ENCODE results near the gene TCF7L1. TPM values are rescaled to one million over a fixed set of nuclear protein-coding genes. Genes with fewer than 3 reads are reported as not detected.
"Not testable (repeated sequence)": the region's sequence is repeated elsewhere in the genome, so short reads cannot be mapped to it uniquely, and the experiment has no call there.

TCF7L1 gene
- total RNA-seq, 2 donors from 2014 or later: 3.1 to 4.0 TPM

DNA sequence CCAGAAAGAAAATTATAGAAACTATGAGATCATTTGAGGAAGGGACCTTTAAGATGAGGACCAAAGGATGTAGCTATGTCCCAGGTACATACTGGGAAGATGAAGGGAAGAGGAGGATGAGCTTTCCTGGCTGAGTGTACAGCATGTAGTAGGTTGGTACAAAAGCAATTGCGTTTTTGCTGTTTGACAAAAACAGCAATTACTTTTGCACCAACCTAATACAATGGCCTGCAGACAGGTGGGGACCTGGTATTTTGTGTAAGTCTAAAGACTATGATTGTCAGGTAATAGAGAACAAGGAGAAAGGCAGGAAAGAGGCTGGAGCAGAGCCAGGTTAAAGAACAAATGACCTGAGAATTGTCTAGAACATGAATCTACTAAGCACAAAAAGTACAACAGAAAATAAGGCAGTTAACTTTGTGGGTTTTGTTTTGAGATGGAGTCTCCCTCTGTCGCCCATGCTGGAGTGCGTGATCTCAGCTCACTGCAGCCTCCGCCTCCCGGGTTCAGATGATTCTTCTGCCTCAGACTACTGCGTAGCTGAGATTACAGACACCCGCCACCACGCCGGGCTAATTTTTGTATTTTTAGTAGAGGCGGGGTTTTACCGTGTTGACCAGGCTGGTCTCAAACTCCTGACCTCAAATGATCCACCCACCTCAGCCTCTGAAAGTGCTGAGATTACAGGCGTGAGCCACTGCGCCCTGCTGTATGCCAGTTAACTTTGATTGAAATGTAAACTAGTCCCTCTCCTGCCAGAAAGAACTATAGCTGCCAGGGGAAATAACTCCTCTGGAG, 197.8 kb downstream of the TCF7L1 start:
- Histone ChIP-seq H3K4me3 (no peak overlapping the region), H3K27me3 (no peaks in the 10 kb centered on the region), H3K27ac (no peak overlapping the region), H3K9me3 (no peaks in the 10 kb centered on the region), H3K36me3 (no peaks in the 10 kb centered on the region), H3K4me1 (peaks cover 0 to 14% of the 10 kb centered on the region in 2 donors)
- TF ChIP-seq, protein P1, sequence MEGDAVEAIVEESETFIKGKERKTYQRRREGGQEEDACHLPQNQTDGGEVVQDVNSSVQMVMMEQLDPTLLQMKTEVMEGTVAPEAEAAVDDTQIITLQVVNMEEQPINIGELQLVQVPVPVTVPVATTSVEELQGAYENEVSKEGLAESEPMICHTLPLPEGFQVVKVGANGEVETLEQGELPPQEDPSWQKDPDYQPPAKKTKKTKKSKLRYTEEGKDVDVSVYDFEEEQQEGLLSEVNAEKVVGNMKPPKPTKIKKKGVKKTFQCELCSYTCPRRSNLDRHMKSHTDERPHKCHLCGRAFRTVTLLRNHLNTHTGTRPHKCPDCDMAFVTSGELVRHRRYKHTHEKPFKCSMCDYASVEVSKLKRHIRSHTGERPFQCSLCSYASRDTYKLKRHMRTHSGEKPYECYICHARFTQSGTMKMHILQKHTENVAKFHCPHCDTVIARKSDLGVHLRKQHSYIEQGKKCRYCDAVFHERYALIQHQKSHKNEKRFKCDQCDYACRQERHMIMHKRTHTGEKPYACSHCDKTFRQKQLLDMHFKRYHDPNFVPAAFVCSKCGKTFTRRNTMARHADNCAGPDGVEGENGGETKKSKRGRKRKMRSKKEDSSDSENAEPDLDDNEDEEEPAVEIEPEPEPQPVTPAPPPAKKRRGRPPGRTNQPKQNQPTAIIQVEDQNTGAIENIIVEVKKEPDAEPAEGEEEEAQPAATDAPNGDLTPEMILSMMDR (IDR thresholded peaks at IDR 0.05): no peak
- no peak for DNase-seq (ENCODE audit: low spot score)

DNA sequence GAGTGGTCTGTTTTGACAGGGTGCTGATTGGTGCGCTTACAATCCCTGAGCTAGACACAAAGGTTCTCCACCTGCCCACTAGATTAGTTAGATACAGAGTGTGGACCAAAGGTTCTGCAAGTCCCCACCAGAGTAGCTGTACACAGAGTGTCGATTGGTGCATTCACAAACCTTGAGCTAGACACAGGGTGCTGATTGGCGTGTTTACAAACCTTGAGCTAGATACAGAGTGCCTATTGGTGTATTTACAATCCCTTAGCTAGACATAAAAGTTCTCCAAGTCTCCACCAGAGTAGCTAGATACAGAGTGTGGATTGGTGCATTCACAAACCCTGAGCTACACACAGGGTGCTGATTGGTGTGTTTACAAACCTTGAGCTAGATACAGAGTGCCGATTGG, 200.7 kb downstream of the TCF7L1 start:
- H3K36me3 ChIP-seq; DNase-seq (ENCODE audit: low spot score); H3K4me1 ChIP-seq; H3K4me3 ChIP-seq; H3K27me3 ChIP-seq; H3K27ac ChIP-seq; H3K9me3 ChIP-seq: not testable (repeated sequence)

DNA sequence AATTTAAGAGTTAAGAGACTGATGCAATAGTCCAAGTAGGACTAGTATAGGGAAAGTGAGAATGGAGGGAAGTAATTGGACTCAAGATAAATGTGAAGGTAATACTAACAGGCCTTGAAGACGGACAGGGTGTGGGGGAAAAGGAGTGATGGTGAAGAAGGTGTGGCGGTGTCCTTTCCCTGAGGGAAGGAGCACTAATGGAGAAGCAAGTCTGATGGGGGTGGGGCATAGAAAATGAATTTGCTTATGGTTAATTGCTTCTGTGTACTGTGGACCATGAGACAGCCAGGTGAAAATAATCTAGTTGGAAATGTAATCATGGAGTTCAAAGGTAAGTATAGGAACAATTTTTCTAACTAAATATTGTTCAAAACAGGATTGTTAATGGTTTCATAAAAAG, 201.7 kb downstream of the TCF7L1 start:
- no peak overlapping the region for H3K4me3 ChIP-seq
- no peaks in the 10 kb centered on the region for H3K9me3 ChIP-seq
- H3K27ac ChIP-seq: no peak overlapping the region
- H3K36me3 ChIP-seq: no peaks in the 10 kb centered on the region
- TF ChIP-seq, protein P1 (IDR thresholded peaks at IDR 0.05): no peak
- no peak for DNase-seq (ENCODE audit: low spot score)
- H3K4me1 ChIP-seq: no peaks in the 10 kb centered on the region
- H3K27me3 ChIP-seq: no peaks in the 10 kb centered on the region

DNA sequence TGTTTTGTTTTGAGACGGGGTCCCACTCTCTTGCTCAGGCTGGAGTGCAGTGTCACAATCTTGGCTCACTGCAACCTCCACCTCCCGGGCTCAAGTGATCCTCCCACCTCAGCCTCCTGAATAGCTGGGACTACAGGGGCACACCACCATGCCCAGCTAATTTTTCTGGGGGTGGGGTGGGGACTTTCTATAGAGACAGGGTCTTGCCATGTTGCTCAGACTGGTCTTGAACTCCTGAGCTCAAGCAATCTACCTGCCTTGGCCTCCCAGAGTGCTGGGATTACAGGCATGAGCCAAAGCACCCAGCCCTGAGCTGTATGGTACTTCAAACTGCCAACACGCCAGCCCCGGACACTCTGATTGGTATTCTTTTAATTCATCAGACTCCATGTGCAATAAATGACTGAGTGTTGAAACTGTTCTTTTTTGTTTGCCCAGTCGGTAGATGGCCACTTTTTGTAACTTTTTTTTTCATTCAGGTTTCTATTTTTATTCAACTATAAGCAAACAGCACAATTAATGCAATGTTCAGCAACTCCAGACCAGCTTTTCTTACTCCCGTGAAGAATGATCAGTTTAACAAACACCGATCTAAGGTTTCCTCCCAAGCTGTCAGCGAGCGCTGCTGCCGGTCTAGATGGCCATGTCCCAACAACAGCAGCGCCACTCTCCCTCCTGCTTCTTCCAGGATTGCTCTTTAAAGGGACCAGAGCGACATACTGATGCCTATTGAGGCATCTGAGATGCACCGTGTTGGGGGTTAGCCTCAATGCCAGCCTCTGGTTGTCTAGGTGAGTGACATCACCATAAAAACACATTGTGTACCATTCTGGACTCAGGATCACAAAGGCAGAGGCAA, 207.1 kb downstream of the TCF7L1 start:
- TF ChIP-seq, protein P1 (IDR thresholded peaks at IDR 0.05): no peak
- peaks cover 13% of the 10 kb centered on the region for H3K36me3 ChIP-seq
- H3K9me3 ChIP-seq: no peaks in the 10 kb centered on the region
- no peaks in the 10 kb centered on the region for H3K4me1 ChIP-seq
- no peak overlapping the region for H3K4me3 ChIP-seq
- no peak overlapping the region for H3K27ac ChIP-seq
- no peaks in the 10 kb centered on the region for H3K27me3 ChIP-seq
- no peak for DNase-seq (ENCODE audit: low spot score)

DNA sequence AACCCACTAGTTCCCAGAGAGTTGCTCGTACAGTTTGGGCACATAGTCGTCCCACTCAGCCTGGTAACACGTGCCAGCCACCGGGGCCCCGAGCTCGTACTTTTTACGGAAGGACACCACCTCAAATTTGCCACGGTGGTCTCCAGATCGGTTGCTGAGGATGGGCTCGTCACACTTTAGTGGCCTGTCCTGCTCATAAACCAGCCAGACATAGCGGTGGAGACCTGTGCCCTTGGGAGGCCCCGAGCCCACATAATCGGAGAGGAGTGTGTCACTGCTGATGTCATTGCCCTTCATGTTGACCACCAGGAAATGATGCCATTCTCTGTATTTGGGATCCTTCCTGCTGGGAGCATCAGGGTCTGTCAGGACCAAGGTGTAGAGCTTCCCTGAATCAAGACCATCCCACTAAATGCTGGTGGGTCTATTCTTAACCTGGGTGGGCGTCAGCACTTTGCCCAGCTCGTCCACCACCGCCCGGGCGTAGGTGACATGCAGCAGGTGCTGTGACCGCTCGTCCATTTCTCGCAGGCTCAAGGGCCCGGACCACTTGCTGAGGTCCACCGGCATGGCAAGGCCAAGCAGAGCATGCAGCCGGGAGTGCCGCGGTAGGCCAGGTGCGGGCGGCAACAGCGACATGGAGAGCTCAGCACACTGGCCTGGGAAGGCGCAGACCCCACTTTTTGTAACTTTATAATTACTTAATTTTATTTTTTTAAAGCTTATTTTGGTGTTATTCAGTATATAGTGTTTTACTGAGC, 208.3 kb downstream of the TCF7L1 start:
- no peak for DNase-seq (ENCODE audit: low spot score)
- Histone ChIP-seq H3K27ac (no peak overlapping the region), H3K4me1 (no peaks in the 10 kb centered on the region), H3K27me3 (no peaks in the 10 kb centered on the region), H3K4me3 (no peak overlapping the region), H3K9me3 (no peaks in the 10 kb centered on the region), H3K36me3 (peaks cover 24% of the 10 kb centered on the region)
- TF ChIP-seq, protein P1 (IDR thresholded peaks at IDR 0.05): no peak

DNA sequence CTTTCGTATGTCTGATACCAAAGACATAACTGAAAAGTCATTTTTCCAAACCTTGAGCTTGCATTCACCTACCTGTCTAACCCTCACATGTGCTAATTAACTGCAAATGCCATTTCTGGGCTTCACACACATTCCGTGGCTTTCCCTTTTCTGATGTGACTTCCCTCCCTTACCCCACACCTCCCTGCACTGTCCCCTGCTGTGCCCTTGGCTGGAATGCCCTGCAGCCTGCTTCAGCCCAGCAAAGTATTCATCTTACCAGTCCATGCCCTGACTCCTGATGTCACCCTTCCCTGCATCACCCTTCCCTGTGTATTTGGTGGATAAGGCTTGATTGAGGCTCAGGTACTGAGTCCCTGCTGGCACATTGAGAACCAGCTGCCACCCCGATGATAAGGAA, 209.0 kb downstream of the TCF7L1 start:
- Histone ChIP-seq H3K27me3 (no peaks in the 10 kb centered on the region), H3K9me3 (no peaks in the 10 kb centered on the region), H3K36me3 (peaks cover 29% of the 10 kb centered on the region), H3K27ac (no peak overlapping the region), H3K4me1 (no peaks in the 10 kb centered on the region), H3K4me3 (no peak overlapping the region)
- TF ChIP-seq, protein P1 (IDR thresholded peaks at IDR 0.05): no peak
- no peak for DNase-seq (ENCODE audit: low spot score)

DNA sequence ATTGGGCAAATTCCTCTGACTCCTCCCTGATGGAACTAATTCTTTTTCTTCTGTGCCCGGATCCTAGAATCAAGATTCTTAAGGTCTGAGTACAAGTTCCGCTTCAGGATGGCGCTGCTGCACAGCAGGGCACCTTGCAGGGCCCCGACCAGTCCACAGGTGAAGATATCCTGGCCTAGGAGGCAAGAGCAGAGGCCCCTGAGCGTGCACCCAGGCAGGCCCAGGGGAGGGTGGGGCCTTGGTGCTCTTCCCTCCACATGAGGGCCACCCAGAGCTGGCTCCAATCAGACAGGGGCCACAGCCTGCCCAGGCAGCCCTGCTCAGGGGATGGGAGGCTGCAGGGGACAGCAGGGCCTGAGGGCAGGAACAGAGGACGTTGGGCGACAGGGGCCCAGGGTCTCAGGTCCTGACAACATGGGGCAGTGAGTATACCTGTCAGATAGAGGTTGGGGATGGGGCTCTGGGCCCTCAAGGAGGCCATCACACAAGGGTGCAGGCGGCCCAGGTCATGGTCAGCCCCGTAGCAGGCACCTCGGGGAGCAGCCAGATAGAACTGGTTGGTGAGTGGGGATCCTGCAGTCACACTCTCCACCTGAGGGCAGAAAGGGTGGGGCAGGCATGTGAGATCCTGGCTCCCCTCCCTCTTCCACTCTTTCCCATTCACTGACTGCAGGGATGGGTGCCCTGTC, 210.2 kb downstream of the TCF7L1 start:
- peaks cover 40% of the 10 kb centered on the region for H3K36me3 ChIP-seq

More for the DNA sequence above, 210.2 kb downstream of the TCF7L1 start:
- H3K4me1 ChIP-seq; H3K27me3 ChIP-seq; H3K4me3 ChIP-seq; DNase-seq (ENCODE audit: low spot score); H3K9me3 ChIP-seq; H3K27ac ChIP-seq: not testable (repeated sequence)

Data from right atrium auricular region (tissue), 2 donors.